ENCODE measurements around the gene HLA-G. TPM values are rescaled to one million over a fixed set of nuclear protein-coding genes. Genes with fewer than 3 reads are reported as not detected.

HLA-G gene
- total and polyA plus RNA-seq, 2 experiments from 2014 or later: 1.5 TPM; not detected in 1

DNA sequence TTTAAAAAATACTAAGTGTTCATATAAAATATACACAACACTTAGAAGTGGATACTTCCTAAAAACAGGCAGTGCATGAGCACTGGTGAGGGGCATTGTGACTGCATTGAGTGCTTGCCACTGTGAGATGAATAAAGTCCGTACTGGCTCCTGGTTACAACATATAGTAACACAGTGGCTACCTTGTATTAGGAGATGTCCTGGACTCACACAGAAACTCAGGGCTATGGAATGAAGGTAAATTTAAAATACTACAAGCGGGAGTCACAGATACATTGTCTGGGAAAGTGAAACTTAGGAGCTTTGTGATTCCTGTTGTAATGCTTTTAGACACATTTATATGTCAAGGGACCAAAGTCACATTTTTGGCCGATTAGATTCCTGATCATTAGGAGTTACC is 36.5 kb upstream of the HLA-G start:
- peaks cover 1% of the 10 kb centered on the region; the same call in 1 of the 2 replicates for H3F3A ChIP-seq (ENCODE audit: insufficient read depth)
- no peak overlapping the region for H3K27ac ChIP-seq
- H3K4me1 ChIP-seq (ENCODE audit: insufficient read depth): no peaks in the 10 kb centered on the region
- no peaks in the 10 kb centered on the region for H3K9me2 ChIP-seq (ENCODE audit: insufficient read depth)
- H3K9me3 ChIP-seq (ENCODE audit: low read depth): no peaks in the 10 kb centered on the region
- 44 to 47% methylated on average over 3 of the region's 3 CpGs for WGBS, 2 experiments (ENCODE audit: low coverage in 1 of 2, low lambda C conversion rate in 2 of 2, missing lambda C conversion rate in 2 of 2)
- H2AFZ ChIP-seq: no peak overlapping the region; the same call in 1 of the 2 replicates
- H3K4me3 ChIP-seq: no peak overlapping the region
- in situ Hi-C loops (cut with MboI): no loop called here
- TF ChIP-seq EZH2phosphoT487 (IDR thresholded peaks at IDR 0.05; ENCODE audit: insufficient read depth, low read depth) (no peak), EZH2 (IDR thresholded peaks at IDR 0.05; ENCODE audit: insufficient read depth, poor library complexity, severe bottlenecking) (no peak)
- H3K79me2 ChIP-seq (ENCODE audit: insufficient read depth): no peaks in the 10 kb centered on the region
- no peak overlapping the region for H3K4me2 ChIP-seq (ENCODE audit: unreplicated experiment)
- H4K20me1 ChIP-seq (ENCODE audit: insufficient read depth): no peaks in the 10 kb centered on the region
- no peaks in the 10 kb centered on the region for H3K36me3 ChIP-seq (ENCODE audit: low read depth)
- H3K9ac ChIP-seq: no peak overlapping the region
- peaks cover 16% of the 10 kb centered on the region; the same call in 1 of the 2 replicates for H3K27me3 ChIP-seq (replicated peaks; ENCODE audit: insufficient read depth)
- peak; percentile 33 for DNase-seq

DNA sequence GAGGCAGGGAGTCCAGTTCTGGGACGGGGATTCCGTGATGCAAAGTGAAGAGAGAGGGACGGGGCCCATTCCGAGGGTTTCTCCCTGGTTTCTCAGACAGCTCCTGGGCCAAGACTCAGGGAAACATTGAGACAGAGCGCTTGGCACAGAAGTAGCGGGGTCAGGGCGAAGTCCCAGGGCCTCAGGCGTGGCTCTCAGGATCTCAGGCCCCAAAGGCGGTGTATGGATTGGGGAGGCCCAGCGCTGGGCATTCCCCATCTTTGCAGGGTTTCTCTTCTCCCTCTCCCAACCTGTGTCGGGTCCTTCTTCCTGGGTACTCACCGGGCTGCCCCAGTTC is 35.9 kb upstream of the HLA-G start:
- H4K20me1 ChIP-seq (ENCODE audit: insufficient read depth): no peaks in the 10 kb centered on the region
- H3K4me1 ChIP-seq (ENCODE audit: insufficient read depth): no peaks in the 10 kb centered on the region
- DNase-seq: peak; percentile 32
- H3K9ac ChIP-seq: peak overlapping the region; percentile 76
- in situ Hi-C loops (cut with MboI): no loop called here
- H3K36me3 ChIP-seq (ENCODE audit: low read depth): no peaks in the 10 kb centered on the region
- peaks cover 12% of the 10 kb centered on the region; the same call in 1 of the 2 replicates for H3K27me3 ChIP-seq (replicated peaks; ENCODE audit: insufficient read depth)
- H3K4me2 ChIP-seq (ENCODE audit: unreplicated experiment): peak overlapping the region; percentile 77
- no peaks in the 10 kb centered on the region for H3K9me2 ChIP-seq (ENCODE audit: insufficient read depth)
- H3K27ac ChIP-seq: no peak overlapping the region
- peak overlapping the region; percentile 71 for H3K4me3 ChIP-seq
- H2AFZ ChIP-seq: peak overlapping the region; percentile 88
- TF ChIP-seq EZH2 (IDR thresholded peaks at IDR 0.05; ENCODE audit: insufficient read depth, poor library complexity, severe bottlenecking): no peak
- no peak for TF ChIP-seq EZH2phosphoT487 (IDR thresholded peaks at IDR 0.05; ENCODE audit: insufficient read depth, low read depth)
- peaks cover 7% of the 10 kb centered on the region for H3F3A ChIP-seq (ENCODE audit: insufficient read depth)
- H3K79me2 ChIP-seq (ENCODE audit: insufficient read depth): no peaks in the 10 kb centered on the region
- 42 to 44% methylated on average over 12 of the region's 12 CpGs for WGBS, 2 experiments (ENCODE audit: low coverage in 1 of 2, low lambda C conversion rate in 2 of 2, missing lambda C conversion rate in 2 of 2)
- H3K9me3 ChIP-seq (ENCODE audit: low read depth): no peaks in the 10 kb centered on the region

DNA sequence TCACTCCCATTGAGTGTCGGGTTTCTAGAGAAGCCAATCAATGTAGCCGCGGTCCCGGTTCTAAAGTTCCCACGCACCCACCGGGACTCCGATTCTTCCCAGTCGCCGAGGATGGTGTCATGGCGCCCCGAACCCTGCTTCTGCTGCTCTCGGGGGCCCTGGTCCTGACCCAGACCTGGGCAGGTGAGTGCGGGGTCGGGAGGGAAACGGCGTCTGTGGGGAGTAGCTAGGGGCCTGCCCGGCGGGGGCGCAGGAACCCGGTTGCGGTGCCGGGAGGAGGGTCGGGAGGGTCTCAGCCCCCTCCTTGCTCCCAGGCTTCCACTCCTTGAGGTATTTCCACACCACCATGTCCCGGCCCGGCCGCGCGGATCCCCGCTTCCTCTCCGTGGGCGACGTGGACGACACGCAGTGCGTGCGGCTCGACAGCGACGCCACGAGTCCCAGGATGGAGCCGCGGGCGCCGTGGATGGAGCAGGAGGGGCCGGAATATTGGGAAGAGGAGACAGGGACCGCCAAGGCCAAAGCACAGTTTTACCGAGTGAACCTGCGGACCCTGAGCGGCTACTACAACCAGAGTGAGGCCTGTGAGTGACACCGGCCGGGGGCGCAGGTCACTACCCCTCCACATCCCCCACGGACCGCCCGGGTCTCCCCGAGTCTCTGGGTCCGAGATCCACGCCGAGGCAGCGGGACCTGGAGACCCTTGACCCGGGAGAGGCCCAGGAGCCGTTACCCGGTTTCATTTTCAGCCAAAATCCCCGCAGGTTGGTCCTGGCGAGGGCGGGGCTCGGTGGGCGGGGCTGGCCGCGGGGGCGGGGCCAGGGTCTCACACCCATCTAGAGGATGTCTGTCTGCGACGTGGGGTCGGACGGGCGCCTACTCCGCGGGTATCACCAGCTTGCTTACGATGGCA is 35.2 kb upstream of the HLA-G start:
- peak; percentile 76 for DNase-seq
- no peaks in the 10 kb centered on the region for H3K9me3 ChIP-seq (ENCODE audit: low read depth)
- peak overlapping the region; percentile 88 for H2AFZ ChIP-seq
- in situ Hi-C loops (cut with MboI): no loop called here
- H3K4me3 ChIP-seq: peak overlapping the region; percentile 71
- no peak overlapping the region for H3K27ac ChIP-seq
- peaks cover 14% of the 10 kb centered on the region for H3F3A ChIP-seq (ENCODE audit: insufficient read depth)
- peaks cover 10% of the 10 kb centered on the region; the same call in 1 of the 2 replicates for H3K27me3 ChIP-seq (replicated peaks; ENCODE audit: insufficient read depth)
- H3K4me1 ChIP-seq (ENCODE audit: insufficient read depth): no peaks in the 10 kb centered on the region
- peak overlapping the region; percentile 76 for H3K9ac ChIP-seq
- H3K9me2 ChIP-seq (ENCODE audit: insufficient read depth): no peaks in the 10 kb centered on the region
- no peaks in the 10 kb centered on the region for H3K79me2 ChIP-seq (ENCODE audit: insufficient read depth)
- peak overlapping the region; percentile 77 for H3K4me2 ChIP-seq (ENCODE audit: unreplicated experiment)
- no peaks in the 10 kb centered on the region for H4K20me1 ChIP-seq (ENCODE audit: insufficient read depth)
- TF ChIP-seq EZH2 (IDR thresholded peaks at IDR 0.05; ENCODE audit: insufficient read depth, poor library complexity, severe bottlenecking) (no peak), EZH2phosphoT487 (IDR thresholded peaks at IDR 0.05; ENCODE audit: insufficient read depth, low read depth) (no peak)
- no peaks in the 10 kb centered on the region for H3K36me3 ChIP-seq (ENCODE audit: low read depth)
- 2 to 4% methylated on average over 74 to 77 of the region's 79 CpGs for WGBS, 2 experiments (ENCODE audit: low coverage in 1 of 2, low lambda C conversion rate in 2 of 2, missing lambda C conversion rate in 2 of 2)

GRCh38 chr6:29793036-29793356 is 34.6 kb upstream of the HLA-G start:
- in situ Hi-C loops (cut with MboI): no loop called here
- peaks cover 10% of the 10 kb centered on the region; the same call in 1 of the 2 replicates for H3K27me3 ChIP-seq (replicated peaks; ENCODE audit: insufficient read depth)
- no peak overlapping the region for H3K9ac ChIP-seq
- H3K79me2 ChIP-seq (ENCODE audit: insufficient read depth): no peaks in the 10 kb centered on the region
- peak overlapping the region; percentile 88 for H2AFZ ChIP-seq
- H3K4me3 ChIP-seq: peak overlapping the region; percentile 71
- H3K9me3 ChIP-seq (ENCODE audit: low read depth): no peaks in the 10 kb centered on the region
- no peak overlapping the region for H3K27ac ChIP-seq
- H3K4me2 ChIP-seq (ENCODE audit: unreplicated experiment): peak overlapping the region; percentile 77
- H4K20me1 ChIP-seq (ENCODE audit: insufficient read depth): no peaks in the 10 kb centered on the region
- peaks cover 18% of the 10 kb centered on the region for H3F3A ChIP-seq (ENCODE audit: insufficient read depth)
- 35 to 38% methylated on average over 11 of the region's 11 CpGs for WGBS, 2 experiments (ENCODE audit: low coverage in 1 of 2, low lambda C conversion rate in 2 of 2, missing lambda C conversion rate in 2 of 2)
- no peaks in the 10 kb centered on the region for H3K9me2 ChIP-seq (ENCODE audit: insufficient read depth)
- TF ChIP-seq EZH2 (IDR thresholded peaks at IDR 0.05; ENCODE audit: insufficient read depth, poor library complexity, severe bottlenecking) (no peak), EZH2phosphoT487 (IDR thresholded peaks at IDR 0.05; ENCODE audit: insufficient read depth, low read depth) (no peak)
- H3K4me1 ChIP-seq (ENCODE audit: insufficient read depth): no peaks in the 10 kb centered on the region
- no peak for DNase-seq
- H3K36me3 ChIP-seq (ENCODE audit: low read depth): no peaks in the 10 kb centered on the region
